ENCODE results near the gene POLR2I.
"Not testable (repeated sequence)": the region's sequence is repeated elsewhere in the genome, so short reads cannot be mapped to it uniquely, and the experiment has no call there.

POLR2I gene

DNA sequence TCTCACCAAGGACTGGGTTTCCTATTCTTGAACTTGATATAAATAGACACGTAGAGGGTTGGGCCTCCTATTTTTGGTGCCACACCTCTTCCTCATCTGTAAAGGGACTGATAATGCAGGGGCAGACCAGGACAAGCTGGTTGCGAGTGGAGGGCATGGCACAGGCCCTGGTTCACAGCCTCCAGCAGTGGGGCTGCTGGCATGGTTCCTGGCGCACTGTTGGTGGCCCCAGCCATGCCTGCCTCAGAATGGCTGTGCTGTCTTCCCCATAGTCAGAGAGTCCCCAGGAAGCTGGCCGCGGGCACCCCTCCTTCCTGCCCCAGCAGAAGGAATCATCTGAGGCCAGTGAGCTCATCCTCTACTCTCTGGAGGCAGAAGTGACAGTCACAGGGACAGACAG lies 14.2 kb downstream of the POLR2I start:
- no peak for DNase-seq (ENCODE audit: low read depth)

DNA sequence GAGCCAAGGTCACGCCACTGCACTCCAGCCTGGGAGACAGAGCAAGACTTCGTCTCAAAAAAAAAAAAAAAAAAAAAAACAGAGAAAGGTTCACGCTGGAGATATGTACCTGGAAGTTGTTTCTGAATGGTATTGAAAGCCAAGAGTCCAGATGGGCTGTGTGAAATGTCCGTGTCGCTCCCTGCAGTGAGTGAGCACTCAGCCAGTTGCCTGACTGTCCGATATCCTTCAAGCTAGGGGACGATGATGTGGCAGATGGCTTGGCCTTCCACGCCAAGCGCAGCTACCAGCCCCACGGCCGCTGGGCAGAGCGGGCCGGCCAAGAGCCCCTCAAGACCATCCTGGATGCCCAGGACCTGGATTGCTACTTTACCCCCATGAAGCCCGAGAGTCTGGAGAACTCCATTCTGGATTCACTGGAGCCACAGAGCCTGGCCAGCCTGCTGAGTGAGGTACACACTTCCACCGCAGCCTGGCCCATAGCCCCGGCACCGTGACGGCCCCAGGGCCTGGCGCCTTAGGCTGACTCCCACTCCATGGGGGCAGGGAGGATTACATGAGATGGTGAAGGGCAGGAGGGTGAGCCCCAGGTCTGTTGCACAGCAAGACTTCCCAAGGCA lies 15.4 kb downstream of the POLR2I start:
- DNase-seq (ENCODE audit: low read depth) = no peak

DNA sequence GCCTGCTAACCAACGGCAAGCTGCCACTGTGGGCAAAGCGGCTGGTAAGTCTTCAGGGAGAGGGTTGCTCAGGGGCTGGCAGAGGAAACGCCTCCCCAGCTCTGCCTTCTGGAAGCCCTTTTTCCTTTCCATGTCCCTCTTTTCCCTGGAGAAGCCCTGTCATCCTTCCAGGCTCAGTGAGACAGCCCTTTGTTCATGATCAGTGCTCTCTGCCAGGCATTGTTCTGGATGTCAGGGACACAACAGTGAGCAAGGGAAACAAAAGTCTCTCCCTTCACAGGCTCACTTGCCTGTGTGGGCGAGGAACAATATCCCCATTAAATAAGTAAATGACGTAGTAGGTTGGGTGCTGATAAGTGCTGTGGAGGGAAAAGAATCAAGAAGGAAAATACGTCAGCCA lies 17.6 kb downstream of the POLR2I start:
- DNase-seq (ENCODE audit: low read depth) = no peak

DNA sequence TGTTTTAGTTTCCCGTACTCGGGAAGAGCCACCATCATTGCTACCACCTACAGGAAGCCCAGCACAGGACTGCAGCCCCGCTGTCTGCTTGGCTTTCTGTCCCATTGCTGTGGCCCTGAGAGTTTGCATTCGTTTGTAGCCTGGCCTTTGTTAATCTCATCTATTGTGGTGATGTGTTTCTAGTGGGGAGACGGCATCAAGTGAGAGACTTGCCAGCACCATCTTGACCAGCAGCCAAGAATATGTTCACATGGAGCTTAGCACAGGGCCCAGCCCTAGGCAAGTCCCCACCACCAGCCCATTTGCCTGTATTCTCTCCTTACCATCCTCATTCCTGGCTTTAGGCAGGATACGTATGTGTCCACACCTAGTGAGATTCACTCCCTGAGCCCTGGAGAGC lies 21.0 kb downstream of the POLR2I start:
- no peak for DNase-seq (ENCODE audit: low read depth)

DNA sequence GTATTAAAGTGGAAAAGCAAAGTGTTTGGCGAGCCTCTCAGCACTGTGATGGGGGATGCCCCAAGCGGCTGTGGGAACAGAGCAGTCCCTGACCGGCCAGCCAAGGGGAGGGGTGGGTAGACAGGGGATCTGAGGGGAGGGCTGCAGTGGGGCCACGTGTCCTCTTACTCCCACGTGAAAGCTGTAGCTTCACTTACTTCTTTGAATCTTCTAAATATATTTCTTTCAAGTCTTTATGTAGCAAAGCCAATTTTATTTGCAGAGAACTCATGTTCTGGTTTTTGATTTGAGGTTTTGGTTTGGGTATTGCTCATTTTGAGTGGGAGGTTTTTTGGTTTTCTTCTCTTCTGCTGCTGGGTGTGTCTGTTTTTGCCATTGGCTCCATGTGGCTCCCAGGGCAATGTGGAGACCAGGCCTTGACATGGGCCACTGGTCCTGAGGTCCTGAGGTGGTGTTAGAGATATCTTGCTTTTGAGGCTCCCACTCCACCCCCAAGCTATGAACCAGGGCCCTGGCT lies 21.5 kb downstream of the POLR2I start:
- no peak for DNase-seq (ENCODE audit: low read depth)

DNA sequence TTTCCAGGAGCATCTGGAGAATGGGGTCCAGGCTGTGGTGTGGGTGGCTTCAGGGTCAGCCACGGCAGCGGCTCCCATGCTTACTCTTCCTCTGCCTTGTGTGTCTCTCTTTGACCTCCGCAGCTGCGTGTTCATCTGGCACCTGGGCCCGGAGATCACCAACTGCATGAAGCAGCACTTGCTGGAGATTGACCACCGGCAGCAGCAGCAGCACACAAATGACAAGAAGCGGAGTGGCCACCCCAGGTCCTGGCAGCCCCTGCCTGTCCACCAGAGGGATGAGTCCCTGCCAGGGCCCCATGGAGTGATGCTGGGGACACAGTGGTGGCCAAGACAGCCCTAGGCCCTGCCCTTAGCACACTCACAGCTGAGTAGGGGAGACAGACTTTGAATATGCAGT lies 22.1 kb downstream of the POLR2I start:
- DNase-seq (ENCODE audit: low read depth) = no peak

DNA sequence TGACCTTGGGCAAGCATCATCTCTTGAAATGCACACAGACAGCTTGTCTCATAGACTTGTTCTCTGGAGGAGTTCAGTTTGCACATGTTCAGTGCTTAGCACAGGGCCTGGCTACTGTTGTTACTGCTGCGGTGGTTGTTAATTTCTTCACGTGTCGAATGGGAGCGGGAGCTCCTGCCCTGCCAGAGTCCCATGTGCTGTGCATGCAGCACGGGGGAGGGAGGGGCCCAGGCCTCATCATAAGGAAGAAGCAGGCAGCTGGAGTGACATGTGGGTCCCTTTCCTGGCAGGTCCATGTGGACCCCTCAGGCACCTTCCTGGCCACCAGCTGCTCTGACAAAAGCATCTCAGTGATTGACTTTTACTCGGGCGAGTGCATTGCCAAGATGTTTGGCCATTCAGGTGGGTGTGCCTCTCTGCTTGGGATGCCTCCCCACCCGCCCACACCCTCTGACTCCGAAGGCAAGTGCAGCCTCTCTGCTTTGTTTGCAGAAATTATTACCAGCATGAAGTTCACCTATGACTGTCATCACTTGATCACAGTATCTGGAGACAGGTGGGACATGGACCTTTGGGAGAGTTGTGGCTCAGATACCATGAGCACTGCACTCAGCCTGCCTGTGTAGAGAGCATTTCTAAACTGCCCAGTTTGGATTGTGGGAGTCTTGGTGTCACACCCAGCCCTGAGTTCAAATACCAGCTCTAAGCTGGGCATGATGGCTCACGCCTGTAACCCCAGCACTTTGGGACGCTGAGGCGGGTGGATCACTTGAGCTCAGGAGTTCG lies 23.6 kb downstream of the POLR2I start:
- DNase-seq (ENCODE audit: low read depth) = no peak

DNA sequence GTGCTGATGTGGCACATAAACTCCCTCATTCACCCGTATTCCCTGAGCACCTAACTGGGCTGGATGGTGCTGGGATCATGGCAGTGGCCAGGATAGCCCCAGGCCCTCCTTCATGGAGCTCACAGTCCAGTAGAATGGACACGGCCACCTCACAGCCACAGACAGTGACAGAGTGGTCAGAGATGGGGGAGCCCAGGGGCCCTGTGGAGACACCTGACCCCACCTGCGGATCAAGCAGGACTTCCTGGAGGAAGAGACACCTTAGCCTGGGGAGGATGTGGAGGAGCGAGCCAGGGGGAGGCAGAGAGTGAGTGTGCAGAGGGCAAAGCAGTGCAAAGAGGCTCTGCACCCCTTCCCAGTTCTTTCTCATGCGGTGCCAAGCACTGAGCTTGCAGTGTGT lies 24.8 kb downstream of the POLR2I start:
- no peak for DNase-seq (ENCODE audit: low read depth)

DNA sequence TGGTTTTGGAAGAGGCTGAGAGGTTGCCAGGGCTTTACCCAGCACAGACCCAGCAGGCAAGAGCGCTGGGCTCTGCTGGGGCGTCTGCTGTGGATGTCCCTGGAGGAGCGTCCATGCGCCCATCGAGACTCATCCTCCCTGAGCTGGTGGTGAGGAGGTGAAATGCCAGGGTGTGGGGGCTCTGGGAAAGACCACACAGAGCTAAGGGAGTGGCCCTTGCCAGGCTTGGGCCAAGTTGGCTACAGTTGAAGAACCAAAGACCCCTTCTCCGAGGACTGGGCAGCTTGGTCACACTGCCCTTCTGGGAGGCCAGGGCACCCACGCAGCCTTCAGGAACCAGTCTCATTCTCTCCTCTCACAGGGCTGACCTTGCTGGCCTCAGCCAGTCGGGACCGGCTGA lies 28.3 kb downstream of the POLR2I start:
- DNase-seq (ENCODE audit: low read depth) = no peak

DNA sequence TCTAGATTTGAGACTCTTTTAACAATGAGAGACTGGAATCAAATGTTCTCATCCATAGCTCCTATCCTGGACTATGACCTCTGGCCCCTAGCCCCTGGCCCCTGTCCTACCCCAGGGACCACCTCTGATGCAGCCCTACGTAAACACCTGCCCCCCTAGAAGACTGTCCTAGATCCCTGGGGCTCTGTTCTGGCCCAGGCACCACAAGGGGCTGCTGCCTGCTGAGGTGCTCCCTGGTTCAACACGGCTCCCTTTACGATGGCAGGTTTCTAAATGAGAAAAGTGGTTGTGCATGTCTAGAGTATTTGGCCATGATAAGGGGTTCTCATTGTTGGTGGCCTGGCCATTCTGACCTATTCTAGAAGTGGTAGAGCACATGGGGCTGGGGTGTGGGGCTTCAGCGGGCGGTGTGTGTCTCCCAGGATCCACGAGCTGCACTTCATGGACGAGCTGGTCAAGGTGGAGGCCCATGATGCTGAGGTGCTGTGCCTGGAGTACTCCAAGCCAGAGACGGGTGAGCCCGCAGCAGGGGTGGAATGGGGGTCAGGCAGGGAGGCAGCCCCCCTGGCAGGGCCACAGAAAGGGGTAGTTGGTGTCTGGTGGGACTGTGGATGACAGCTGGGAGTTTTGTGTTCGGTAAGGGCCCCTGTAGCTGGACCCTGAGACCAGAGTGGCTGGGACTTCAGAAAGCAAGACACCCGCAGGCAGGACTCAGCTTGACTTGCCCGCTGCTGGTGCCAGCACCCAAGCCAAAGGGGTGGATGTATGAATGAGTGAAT lies 30.3 kb downstream of the POLR2I start:
- no peak for DNase-seq (ENCODE audit: low read depth)

DNA sequence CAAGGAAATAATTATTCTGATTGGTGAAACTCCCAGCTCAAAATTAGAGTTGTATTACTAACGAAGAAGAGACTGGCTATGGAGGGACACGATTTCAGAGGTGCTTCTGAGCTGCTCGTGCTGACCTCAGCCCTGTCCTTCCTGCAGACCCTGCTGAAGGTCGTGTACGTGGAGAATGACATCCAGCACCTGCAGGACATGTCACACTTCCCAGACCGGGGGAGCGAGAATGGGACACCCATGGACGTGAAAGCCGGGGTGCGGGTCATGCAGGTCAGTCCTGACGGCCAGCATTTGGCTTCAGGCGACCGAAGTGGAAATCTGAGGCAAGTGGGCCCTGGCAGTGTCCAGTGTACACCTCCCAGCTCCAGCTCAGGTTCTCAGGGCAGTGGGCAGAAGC lies 31.8 kb downstream of the POLR2I start:
- no peak for DNase-seq (ENCODE audit: low read depth)

DNA sequence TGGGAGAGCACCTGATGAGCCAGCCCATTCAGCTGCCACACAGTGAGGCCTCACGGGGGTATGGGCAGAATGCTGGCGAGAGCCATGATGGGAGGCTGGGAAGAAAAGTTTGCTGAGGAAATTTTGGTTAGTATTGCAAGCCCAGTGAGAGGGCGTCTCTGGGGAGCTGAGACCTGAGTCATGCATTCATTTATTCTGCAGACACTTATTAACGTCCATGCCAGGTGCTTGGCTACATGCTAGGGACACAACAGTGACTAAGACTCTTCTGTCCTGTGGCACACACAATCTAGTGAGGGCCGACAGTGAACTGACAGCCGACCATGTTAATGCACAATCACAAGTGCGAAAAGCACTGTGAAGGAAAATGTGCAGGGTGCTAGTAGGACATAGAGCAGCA lies 32.8 kb downstream of the POLR2I start:
- no peak for DNase-seq (ENCODE audit: low read depth)

DNA sequence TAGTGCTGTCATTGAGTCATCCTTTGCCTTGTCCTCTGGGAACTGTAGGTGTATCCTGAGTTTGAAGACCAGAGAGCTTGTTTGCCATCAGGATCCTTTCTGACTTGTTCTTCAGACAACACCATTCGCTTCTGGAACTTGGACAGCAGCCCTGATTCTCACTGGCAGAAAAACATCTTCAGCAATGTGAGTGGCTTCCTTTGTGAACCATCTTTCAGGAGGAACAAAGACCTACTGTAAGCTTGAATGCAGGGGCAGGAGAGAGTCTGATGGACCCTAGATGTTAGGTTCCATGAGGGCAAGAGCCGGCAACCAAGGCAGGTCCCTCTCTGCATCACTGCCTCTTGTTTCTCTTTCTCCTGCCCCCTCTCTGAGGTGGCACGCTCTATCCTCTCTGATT lies 33.3 kb downstream of the POLR2I start:
- no peak for DNase-seq (ENCODE audit: low read depth)

DNA sequence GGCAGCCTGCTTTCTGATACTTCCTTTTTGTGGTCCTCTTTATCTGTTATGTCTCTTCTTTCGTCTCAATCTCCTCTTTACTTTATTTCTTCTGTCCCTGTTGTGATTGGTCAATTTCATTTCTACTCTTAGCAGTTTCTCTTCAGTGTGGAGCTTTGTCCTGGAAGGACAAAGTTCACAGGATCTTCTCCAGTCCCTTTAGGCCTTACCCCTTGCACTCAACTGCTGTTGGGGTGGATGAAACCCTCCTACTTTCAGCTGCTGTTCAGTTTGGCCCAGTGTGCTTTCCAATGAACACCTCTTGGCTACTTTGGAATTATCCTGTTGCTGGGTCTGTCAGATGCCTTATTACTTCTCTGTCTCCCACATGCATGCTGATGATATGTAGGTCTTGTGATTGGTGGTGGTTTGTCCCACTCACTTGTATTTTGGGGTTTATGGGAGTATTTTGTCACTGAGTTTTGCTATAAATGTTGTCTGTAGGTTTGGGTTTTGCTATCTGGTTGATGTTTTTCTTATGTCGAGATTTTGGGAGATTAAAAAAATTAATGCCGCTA lies 35.2 kb downstream of the POLR2I start:
- no peak for DNase-seq (ENCODE audit: low read depth)

DNA sequence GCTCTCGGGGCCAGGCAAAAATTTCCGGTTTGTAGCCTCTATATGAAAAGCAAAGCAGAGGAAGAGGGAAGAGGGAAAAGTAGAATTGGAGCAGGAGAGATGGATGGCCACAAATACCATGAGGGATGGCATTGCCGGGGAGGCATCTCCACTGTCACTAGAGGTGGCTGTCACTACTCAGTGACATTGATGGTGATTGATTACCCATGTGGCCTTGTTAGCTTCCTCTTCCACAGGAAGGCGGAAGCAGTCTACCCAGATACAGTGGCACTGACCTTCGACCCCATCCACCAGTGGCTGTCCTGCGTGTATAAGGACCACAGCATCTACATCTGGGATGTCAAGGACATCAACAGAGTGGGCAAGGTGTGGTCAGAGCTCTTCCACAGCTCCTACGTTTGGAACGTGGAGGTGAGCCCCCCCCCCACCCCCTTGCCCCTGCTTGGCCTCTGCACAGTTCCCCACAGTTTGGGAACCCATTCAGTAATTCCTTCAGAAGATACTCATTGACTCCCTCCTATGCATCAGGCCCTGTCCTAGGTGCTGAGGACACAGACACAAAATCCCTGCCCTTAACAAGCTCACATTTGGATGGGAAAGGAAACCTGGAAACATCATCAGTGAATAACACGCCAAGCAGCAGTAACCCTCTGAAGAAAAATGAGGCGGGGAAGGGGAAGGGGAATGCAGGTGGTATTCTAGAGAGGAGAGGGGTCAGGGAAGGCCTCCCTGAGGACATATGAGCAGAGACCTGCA lies 41.4 kb downstream of the POLR2I start:
- DNase-seq (ENCODE audit: low read depth) = no peak

DNA sequence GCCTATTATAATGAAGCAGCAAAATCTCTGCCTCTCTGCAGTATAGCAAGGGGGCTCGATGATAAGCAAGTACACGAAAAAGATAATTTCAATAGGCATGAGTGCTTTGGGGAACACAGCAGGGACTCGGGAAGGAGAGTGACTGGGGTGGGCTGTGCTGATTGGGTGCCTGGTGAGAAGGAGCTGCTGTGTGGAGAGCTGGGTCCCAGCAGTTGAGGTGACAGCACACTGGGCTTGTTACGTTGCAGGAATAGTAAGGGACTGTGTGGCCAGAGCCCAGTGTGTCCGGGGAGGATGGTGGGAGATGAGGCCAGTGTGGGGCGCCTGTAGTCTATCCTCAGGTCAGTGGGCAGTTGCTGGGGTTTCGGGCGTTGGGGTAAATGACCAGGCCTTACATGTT lies 42.6 kb downstream of the POLR2I start:
- no peak for DNase-seq (ENCODE audit: low read depth)

DNA sequence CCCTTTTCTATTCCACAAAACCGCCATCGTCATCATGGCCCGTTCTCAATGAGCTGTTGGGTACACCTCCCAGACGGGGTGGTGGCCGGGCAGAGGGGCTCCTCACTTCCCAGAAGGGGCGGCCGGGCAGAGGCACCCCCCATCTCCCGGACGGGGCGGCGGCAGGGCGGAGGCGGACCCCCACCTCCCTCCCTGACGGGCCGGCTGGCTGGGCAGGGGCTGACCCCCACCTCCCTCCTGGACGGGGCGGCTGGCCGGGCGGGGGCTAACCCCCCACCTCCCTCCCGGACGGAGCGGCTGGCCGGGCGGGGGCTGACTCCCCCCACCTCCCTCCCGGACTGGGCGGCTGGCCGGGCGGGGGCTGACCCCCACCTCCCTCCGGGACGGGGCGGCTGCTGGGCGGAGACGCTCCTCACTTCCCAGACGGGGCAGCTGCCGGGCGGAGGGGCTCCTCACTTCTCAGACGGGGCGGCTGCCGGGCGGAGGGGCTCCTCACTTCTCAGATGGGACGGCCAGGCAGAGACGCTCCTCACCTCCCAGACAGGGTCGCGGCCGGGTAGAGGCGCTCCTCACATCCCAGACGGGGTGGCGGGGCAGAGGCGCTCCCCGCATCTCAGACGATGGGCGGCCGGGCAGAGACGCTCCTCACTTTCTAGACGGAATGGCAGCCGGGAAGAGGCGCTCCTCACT lies 45.7 kb downstream of the POLR2I start:
- not testable (repeated sequence) for DNase-seq (ENCODE audit: low read depth)

DNA sequence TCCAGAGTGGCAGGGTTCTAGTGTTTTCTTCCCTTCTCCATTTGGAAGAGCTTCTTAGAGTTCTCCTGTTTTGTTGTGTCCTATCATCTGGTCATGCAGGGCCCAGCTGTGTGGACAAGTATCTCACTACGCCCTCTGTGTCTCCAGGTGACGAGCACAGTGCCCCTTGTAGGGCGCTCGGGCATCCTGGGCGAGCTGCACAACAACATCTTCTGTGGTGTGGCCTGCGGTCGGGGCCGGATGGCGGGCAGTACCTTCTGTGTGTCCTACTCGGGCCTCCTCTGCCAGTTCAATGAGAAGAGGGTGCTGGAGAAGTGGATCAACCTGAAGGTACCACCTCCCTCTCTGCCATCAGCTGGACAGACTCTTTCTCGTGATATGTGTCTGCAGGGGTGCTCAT lies 47.0 kb downstream of the POLR2I start:
- no peak for DNase-seq (ENCODE audit: low read depth)

DNA sequence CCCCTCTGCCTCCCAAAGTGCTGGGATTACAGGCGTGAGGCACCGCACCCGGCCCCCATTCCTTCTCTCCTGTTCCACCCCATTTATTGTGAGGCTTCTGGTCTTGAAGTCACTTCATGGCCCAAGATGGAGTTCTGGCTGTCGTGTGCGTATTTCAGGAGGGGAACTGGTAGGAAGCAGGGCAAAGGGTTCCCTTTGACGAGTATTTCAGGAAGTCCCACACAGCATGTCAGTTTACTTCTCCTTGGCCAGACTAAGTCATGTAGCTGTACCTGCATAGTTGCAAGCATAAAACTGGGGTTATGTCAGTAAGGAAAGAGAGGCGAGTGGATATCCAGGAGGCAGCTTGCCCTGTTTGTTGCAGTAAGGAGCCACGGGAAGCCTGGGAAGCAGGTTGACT lies 49.8 kb downstream of the POLR2I start:
- no peak for DNase-seq (ENCODE audit: low read depth)
